ENCODE data around the gene PLCB3. TPM values are rescaled to one million over a fixed set of nuclear protein-coding genes. Genes with fewer than 3 reads are reported as not detected.
A peak's percentile ranks its signal among the peaks of the same experiment; 100 is the strongest.

Gene PLCB3
- total RNA-seq, 1 experiment from 2014 or later, result 45.3 TPM

DNA sequence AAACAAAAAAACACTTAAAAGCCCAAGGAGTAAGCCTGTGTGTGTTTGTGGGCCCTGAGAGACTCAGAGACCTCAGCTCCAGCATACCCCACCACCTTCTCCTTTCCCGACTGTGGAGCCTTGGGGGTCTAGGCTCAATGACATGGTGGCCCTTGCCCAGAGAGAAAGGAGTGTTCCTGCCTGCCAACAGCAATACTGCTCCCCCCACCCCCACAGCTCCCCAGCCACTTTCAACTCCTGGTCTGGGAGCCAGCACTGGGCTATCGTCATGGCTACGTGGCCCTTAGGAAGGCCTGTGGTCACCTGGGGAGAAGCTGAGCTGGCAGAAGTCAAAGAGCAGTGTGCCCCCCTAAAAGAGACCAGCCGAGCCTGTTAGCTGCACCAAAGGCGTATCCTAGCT, 7.2 kb upstream of the PLCB3 start:
- no TSS peak for BruUV-seq (replicated peaks)
- intact Hi-C loops (cut with micrococcal nuclease; ENCODE audit: unreplicated experiment), result no loop called here
- Histone ChIP-seq H3K27ac (ENCODE audit: low read depth, low read length, poor library complexity, severe bottlenecking) (no peak overlapping the region), H3K9me3 (ENCODE audit: low read depth, low read length, poor library complexity, severe bottlenecking) (no peaks in the 10 kb centered on the region), H3K36me3 (ENCODE audit: insufficient read depth, low read length, poor library complexity, severe bottlenecking) (peaks cover 12% of the 10 kb centered on the region), H3K27me3 (replicated peaks; ENCODE audit: insufficient read depth, low read depth, low read length, poor library complexity) (no peaks in the 10 kb centered on the region), H3K4me1 (ENCODE audit: insufficient read depth, low read length, poor library complexity, severe bottlenecking) (peaks cover 16% of the 10 kb centered on the region), H3K4me3 (ENCODE audit: low read depth, low read length, poor library complexity, severe bottlenecking) (no peak overlapping the region)
- POLR2A ChIA-PET (ENCODE audit: low non-redundant PET), result interaction anchor here (0.6 kb wide), 1 partner anchor 520 kb away, joined by 5 read pairs; no protein-coding TSS in a partner anchor
- TF ChIP-seq EZH2 (IDR thresholded peaks at IDR 0.05; ENCODE audit: borderline replicate concordance, low read depth, low read length, poor library complexity, severe bottlenecking) (no peak), CTCF (conservative IDR thresholded peaks at IDR 0.05; ENCODE audit: low read depth, low read length) (no peak)
- CTCF ChIA-PET, result no interaction called here
- DNase-seq (ENCODE audit: low spot score), result no peak

DNA sequence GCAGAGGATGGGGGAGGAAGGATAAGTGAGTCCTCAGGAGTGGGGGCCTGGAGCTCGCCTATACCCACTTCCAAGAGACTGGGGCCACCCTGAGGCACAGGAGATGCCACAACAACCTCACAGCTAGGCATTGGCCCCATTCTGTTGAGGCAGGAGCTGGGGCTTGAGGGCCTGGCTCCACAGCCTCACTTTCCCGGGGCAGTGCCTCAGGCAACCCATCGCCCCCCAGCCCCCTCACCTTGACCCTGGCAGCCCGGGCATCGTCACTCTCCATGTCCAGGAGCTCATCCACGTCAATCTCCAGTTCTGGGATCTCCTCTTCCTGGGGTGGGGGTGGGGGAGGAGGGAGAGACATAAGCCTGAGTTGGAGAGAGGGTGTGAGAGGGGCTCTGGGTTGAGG, 6.4 kb upstream of the PLCB3 start:
- Histone ChIP-seq H3K36me3 (ENCODE audit: insufficient read depth, low read length, poor library complexity, severe bottlenecking) (peaks cover 12% of the 10 kb centered on the region), H3K27ac (ENCODE audit: low read depth, low read length, poor library complexity, severe bottlenecking) (peak overlapping the region; percentile 92), H3K4me1 (ENCODE audit: insufficient read depth, low read length, poor library complexity, severe bottlenecking) (peaks cover 24% of the 10 kb centered on the region), H3K27me3 (replicated peaks; ENCODE audit: insufficient read depth, low read depth, low read length, poor library complexity) (no peaks in the 10 kb centered on the region), H3K9me3 (ENCODE audit: low read depth, low read length, poor library complexity, severe bottlenecking) (no peaks in the 10 kb centered on the region), H3K4me3 (ENCODE audit: low read depth, low read length, poor library complexity, severe bottlenecking) (peak overlapping the region; percentile 99)
- TF ChIP-seq CTCF (conservative IDR thresholded peaks at IDR 0.05; ENCODE audit: low read depth, low read length) (no peak), EZH2 (IDR thresholded peaks at IDR 0.05; ENCODE audit: borderline replicate concordance, low read depth, low read length, poor library complexity, severe bottlenecking) (no peak)
- no TSS peak for BruUV-seq (replicated peaks)
- ChIA-PET POLR2A (ENCODE audit: low non-redundant PET) (interaction anchor here (0.7 kb wide), 2 partner anchors 59 to 1189 kb away, joined by 3 to 4 read pairs; partner anchors contain the start of gene STIP1), CTCF (interaction anchor here (1.6 kb wide), 1 partner anchor 40 kb away, joined by 3 read pairs; no protein-coding TSS in a partner anchor)
- intact Hi-C loops (cut with micrococcal nuclease; ENCODE audit: unreplicated experiment), result loop anchor here (5.0 kb wide), 1 partner anchor 38 kb away; the partner anchor contains the start of gene FERMT3
- DNase-seq (ENCODE audit: low spot score), result no peak

DNA sequence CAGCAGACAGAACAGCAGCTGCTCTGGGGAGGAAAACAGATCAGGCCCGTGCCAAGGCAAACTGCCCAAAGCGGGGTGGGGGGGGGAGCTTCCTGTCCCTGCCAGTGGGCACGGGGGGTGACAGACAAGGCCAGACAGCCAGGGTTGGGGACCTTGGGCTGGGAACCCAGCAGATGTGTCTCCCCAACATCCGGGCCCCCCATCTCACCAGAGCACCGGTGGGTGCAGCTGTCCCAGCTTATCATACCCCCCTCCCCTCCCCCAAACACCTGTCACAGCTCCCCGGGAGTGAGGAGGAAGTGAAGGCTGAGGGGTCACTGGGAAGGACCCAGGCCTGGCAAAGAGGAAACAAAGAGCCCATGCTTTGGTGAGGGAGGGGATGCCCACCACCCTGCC, 5.9 kb upstream of the PLCB3 start:
- Histone ChIP-seq H3K9me3 (ENCODE audit: low read depth, low read length, poor library complexity, severe bottlenecking) (no peaks in the 10 kb centered on the region), H3K4me1 (ENCODE audit: insufficient read depth, low read length, poor library complexity, severe bottlenecking) (peaks cover 27% of the 10 kb centered on the region), H3K36me3 (ENCODE audit: insufficient read depth, low read length, poor library complexity, severe bottlenecking) (peaks cover 12% of the 10 kb centered on the region), H3K4me3 (ENCODE audit: low read depth, low read length, poor library complexity, severe bottlenecking) (peak overlapping the region; percentile 99), H3K27ac (ENCODE audit: low read depth, low read length, poor library complexity, severe bottlenecking) (peak overlapping the region; percentile 92), H3K27me3 (replicated peaks; ENCODE audit: insufficient read depth, low read depth, low read length, poor library complexity) (no peaks in the 10 kb centered on the region)
- no TSS peak for BruUV-seq (replicated peaks)
- POLR2A ChIA-PET (ENCODE audit: low non-redundant PET), result interaction anchor here (0.5 to 0.7 kb wide), 3 partner anchors 60 to 1189 kb away, joined by 3 to 4 read pairs (median 4); partner anchors contain the start of gene STIP1
- no peak for DNase-seq (ENCODE audit: low spot score)
- CTCF ChIA-PET, result interaction anchor here (1.6 kb wide), 1 partner anchor 41 kb away, joined by 3 read pairs; no protein-coding TSS in a partner anchor
- no peak for TF ChIP-seq EZH2 (IDR thresholded peaks at IDR 0.05; ENCODE audit: borderline replicate concordance, low read depth, low read length, poor library complexity, severe bottlenecking)
- no peak for TF ChIP-seq CTCF (conservative IDR thresholded peaks at IDR 0.05; ENCODE audit: low read depth, low read length)
- intact Hi-C loops (cut with micrococcal nuclease; ENCODE audit: unreplicated experiment), result loop anchor here (5.0 kb wide), 1 partner anchor 38 kb away; the partner anchor contains the start of gene FERMT3
